ENCODE results near the gene SLC35A3. TPM values are rescaled to one million over a fixed set of nuclear protein-coding genes. Genes with fewer than 3 reads are reported as not detected.
"Not testable (repeated sequence)": the region's sequence is repeated elsewhere in the genome, so short reads cannot be mapped to it uniquely, and the experiment has no call there.

The SLC35A3 gene
- polyA plus RNA-seq, 1 donor (not counting 4 experiments of a cell fraction or from before 2014, with no cell fraction given) = 25.9 TPM

DNA sequence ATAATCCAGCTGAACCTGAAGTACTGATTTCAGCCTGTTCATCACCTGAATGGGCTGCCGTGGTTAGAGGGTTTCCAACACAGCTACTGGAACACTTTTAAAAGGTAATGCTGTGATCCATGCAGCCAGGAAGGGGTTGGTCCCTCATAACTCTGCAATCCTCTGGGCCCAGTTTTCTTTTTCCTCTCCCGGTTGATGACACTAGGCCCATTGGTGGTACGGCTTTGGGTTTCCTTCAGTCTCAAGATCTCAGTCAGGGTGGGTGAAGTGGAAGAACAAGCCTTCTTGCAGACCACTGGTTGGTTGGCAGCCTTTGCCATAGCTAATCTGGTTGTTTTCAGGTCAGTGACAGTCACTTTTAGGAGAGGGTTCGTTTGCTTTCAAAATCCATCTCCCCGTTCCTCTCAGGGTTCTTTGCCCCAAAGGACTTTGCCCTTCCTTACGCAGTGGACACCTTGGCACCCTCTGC, 502 bp upstream of the SLC35A3 start:
- no peaks in the 10 kb centered on the region for H3K9me1 ChIP-seq (ENCODE audit: control insufficient read depth, extremely low read depth, insufficient read depth, low read length)
- no peaks in the 10 kb centered on the region for H3K36me3 ChIP-seq (ENCODE audit: control insufficient read depth in 2 of 2, extremely low read depth in 1 of 2, insufficient read depth in 2 of 2, low read length in 2 of 2)
- peak overlapping the region; percentile 100 for H3K4me2 ChIP-seq (ENCODE audit: control insufficient read depth, extremely low read depth, insufficient read depth, low read depth, low read length)
- peaks cover 24% of the 10 kb centered on the region for H3K79me2 ChIP-seq (ENCODE audit: control insufficient read depth, insufficient read depth, low read length)
- DNase-seq (ENCODE audit: low read depth, low spot score) (no peak), FAIRE-seq (no peak)
- TF ChIP-seq, protein P1, sequence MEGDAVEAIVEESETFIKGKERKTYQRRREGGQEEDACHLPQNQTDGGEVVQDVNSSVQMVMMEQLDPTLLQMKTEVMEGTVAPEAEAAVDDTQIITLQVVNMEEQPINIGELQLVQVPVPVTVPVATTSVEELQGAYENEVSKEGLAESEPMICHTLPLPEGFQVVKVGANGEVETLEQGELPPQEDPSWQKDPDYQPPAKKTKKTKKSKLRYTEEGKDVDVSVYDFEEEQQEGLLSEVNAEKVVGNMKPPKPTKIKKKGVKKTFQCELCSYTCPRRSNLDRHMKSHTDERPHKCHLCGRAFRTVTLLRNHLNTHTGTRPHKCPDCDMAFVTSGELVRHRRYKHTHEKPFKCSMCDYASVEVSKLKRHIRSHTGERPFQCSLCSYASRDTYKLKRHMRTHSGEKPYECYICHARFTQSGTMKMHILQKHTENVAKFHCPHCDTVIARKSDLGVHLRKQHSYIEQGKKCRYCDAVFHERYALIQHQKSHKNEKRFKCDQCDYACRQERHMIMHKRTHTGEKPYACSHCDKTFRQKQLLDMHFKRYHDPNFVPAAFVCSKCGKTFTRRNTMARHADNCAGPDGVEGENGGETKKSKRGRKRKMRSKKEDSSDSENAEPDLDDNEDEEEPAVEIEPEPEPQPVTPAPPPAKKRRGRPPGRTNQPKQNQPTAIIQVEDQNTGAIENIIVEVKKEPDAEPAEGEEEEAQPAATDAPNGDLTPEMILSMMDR (optimal IDR thresholded peaks at IDR 0.05 in 1 of 3, IDR thresholded peaks at IDR 0.05 in 1 of 3, conservative IDR thresholded peaks at IDR 0.05 in 1 of 3; ENCODE audit: extremely low read depth in 1 of 3, insufficient read depth in 2 of 3, low read length in 3 of 3) = no peak
- no peak for TF ChIP-seq EZH2 (IDR thresholded peaks at IDR 0.05; ENCODE audit: low read length)
- no peaks in the 10 kb centered on the region for H3K9me3 ChIP-seq (ENCODE audit: control insufficient read depth, low read depth, low read length)
- H2AFZ ChIP-seq (ENCODE audit: control insufficient read depth, low read length) = peak overlapping the region; percentile 99
- no peaks in the 10 kb centered on the region for H3K27me3 ChIP-seq (ENCODE audit: control insufficient read depth, extremely low read depth, insufficient read depth, low read length)
- peaks cover 28% of the 10 kb centered on the region for H3K4me1 ChIP-seq (ENCODE audit: control insufficient read depth, extremely low read depth, insufficient read depth, low read length)
- dilution Hi-C loops (cut with MboI; ENCODE audit: extremely low pct_ligation_motif_present, low sequenced_read_pairs) = no loop called here
- H4K20me1 ChIP-seq (ENCODE audit: control insufficient read depth, extremely low read depth, insufficient read depth, low read length) = no peaks in the 10 kb centered on the region
- peak overlapping the region; percentile 87 for H3K27ac ChIP-seq (ENCODE audit: control insufficient read depth, insufficient read depth, low read length)
- H3K4me3 ChIP-seq (ENCODE audit: control insufficient read depth in 2 of 3, extremely low read depth in 1 of 3, insufficient read depth in 2 of 3, low read depth in 1 of 3, low read length in 3 of 3) = peak overlapping the region; percentile 55 to 96 (median 65)
- peak overlapping the region; percentile 93 for H3K9ac ChIP-seq (ENCODE audit: control insufficient read depth, extremely low read depth, insufficient read depth, low read length)

DNA sequence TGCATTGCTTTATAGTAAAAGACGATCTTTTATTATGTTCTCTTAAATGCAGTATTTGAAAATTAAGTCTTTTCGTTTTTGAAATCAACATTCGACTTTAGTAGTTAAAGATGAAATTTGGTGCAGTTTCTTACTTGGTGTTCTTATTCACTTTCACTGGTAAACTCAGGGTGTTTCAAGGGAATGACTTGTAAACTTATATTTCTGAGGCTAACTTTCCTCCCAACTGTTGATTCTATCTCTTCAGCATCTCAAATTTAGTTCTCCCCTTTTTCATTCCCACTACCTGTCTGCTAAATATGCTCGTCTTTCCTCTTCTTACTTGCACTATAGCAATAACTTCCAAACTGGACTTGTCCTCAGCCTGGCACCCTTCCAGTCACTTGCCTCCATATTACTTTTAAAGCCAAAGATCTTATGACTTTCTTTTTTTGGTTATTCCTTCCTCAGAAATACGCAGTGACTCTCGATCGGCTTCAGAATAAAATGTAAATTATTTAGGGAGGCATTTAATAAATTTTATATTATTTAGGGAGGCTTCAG, 988 bp downstream of the SLC35A3 start:
- Histone ChIP-seq H3K36me3 (ENCODE audit: control insufficient read depth in 2 of 2, extremely low read depth in 1 of 2, insufficient read depth in 2 of 2, low read length in 2 of 2) (no peaks in the 10 kb centered on the region), H3K9me1 (ENCODE audit: control insufficient read depth, extremely low read depth, insufficient read depth, low read length) (no peaks in the 10 kb centered on the region), H3K79me2 (ENCODE audit: control insufficient read depth, insufficient read depth, low read length) (peaks cover 28% of the 10 kb centered on the region), H3K4me2 (ENCODE audit: control insufficient read depth, extremely low read depth, insufficient read depth, low read depth, low read length) (peak overlapping the region; percentile 100), H3K9ac (ENCODE audit: control insufficient read depth, extremely low read depth, insufficient read depth, low read length) (peak overlapping the region; percentile 93), H3K4me1 (ENCODE audit: control insufficient read depth, extremely low read depth, insufficient read depth, low read length) (peaks cover 24% of the 10 kb centered on the region), H3K4me3 (ENCODE audit: control insufficient read depth in 2 of 3, extremely low read depth in 1 of 3, insufficient read depth in 2 of 3, low read depth in 1 of 3, low read length in 3 of 3) (peak overlapping the region; percentile 55 to 96 (median 65)), H2AFZ (ENCODE audit: control insufficient read depth, low read length) (no peak overlapping the region), H3K27me3 (ENCODE audit: control insufficient read depth, extremely low read depth, insufficient read depth, low read length) (no peaks in the 10 kb centered on the region), H3K9me3 (ENCODE audit: control insufficient read depth, low read depth, low read length) (no peaks in the 10 kb centered on the region), H3K27ac (ENCODE audit: control insufficient read depth, insufficient read depth, low read length) (peak overlapping the region; percentile 87), H4K20me1 (ENCODE audit: control insufficient read depth, extremely low read depth, insufficient read depth, low read length) (no peaks in the 10 kb centered on the region)
- DNase-seq (ENCODE audit: low read depth, low spot score) = no peak
- dilution Hi-C loops (cut with MboI; ENCODE audit: extremely low pct_ligation_motif_present, low sequenced_read_pairs) = no loop called here
- no peak for TF ChIP-seq EZH2 (IDR thresholded peaks at IDR 0.05; ENCODE audit: low read length)
- FAIRE-seq = no peak

DNA sequence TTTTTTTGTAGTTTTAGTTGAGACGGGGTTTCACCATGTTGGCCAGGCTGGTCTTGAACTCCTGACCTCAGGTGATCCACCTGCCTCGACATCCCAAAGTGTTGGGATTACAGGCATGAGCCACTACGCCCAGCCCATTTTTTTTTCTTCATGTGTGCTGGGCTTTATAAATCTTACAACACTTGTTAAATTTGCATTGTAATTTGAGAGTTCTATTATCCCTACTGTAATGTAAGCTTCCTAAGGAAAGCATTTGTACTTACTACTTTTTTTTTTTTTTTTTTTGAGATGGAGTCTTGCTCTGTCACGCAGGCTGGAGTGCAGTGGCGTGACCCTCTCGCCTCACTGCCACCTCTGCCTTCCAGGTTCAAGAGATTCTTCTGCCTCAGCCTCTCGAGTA, 2.3 kb downstream of the SLC35A3 start:
- Histone ChIP-seq H3K27ac (ENCODE audit: control insufficient read depth, insufficient read depth, low read length) (peak overlapping the region; percentile 32), H3K79me2 (ENCODE audit: control insufficient read depth, insufficient read depth, low read length) (peaks cover 34% of the 10 kb centered on the region), H3K4me1 (ENCODE audit: control insufficient read depth, extremely low read depth, insufficient read depth, low read length) (peaks cover 20% of the 10 kb centered on the region)
- H2AFZ ChIP-seq (ENCODE audit: control insufficient read depth, low read length); H3K36me3 ChIP-seq (ENCODE audit: control insufficient read depth in 2 of 2, extremely low read depth in 1 of 2, insufficient read depth in 2 of 2, low read length in 2 of 2); FAIRE-seq; H3K9ac ChIP-seq (ENCODE audit: control insufficient read depth, extremely low read depth, insufficient read depth, low read length); H3K4me3 ChIP-seq (ENCODE audit: control insufficient read depth in 2 of 3, extremely low read depth in 1 of 3, insufficient read depth in 2 of 3, low read depth in 1 of 3, low read length in 3 of 3); H3K4me2 ChIP-seq (ENCODE audit: control insufficient read depth, extremely low read depth, insufficient read depth, low read depth, low read length); H3K27me3 ChIP-seq (ENCODE audit: control insufficient read depth, extremely low read depth, insufficient read depth, low read length); dilution Hi-C loops (cut with MboI; ENCODE audit: extremely low pct_ligation_motif_present, low sequenced_read_pairs); H3K9me1 ChIP-seq (ENCODE audit: control insufficient read depth, extremely low read depth, insufficient read depth, low read length); DNase-seq (ENCODE audit: low read depth, low spot score); H4K20me1 ChIP-seq (ENCODE audit: control insufficient read depth, extremely low read depth, insufficient read depth, low read length); H3K9me3 ChIP-seq (ENCODE audit: control insufficient read depth, low read depth, low read length): not testable (repeated sequence)

Data from keratinocyte (primary cell).